Adrenal gland (tissue), 5 donors: ENCODE measurements around the gene SLC17A6.

Experiments used
- POLR2A ChIP-seq, 2 donors: fragments of 450-650 bp; IDR thresholded peaks; one replicate each; pipeline ENCODE4 v1.6.1; 2017; ENCODE audit warnings: antibody characterized with exemption in 2 of 2, mild to moderate bottlenecking in 2 of 2, moderate library complexity in 1 of 2
- TF ChIP-seq, protein P1 (sequence below), 6 experiments: fragments of 450-650 bp in 4 of 6; fragments of 200-600 bp in 2 of 6; sonication (generic) in 1 of 6; IDR thresholded peaks; 1 replicate in 5 of 6; 2 replicates in 1 of 6; pipeline versions ENCODE4 v1.5.1 to v1.8.0; 2016 to 2021; ENCODE audit warnings: antibody characterized with exemption in 6 of 6, mild to moderate bottlenecking in 2 of 6, moderate library complexity in 1 of 6
- donor health status: DM: no; HTN: no; CAD: no.

- no peak for TF ChIP-seq POLR2A (IDR thresholded peaks at IDR 0.05)
- TF ChIP-seq, protein P1, sequence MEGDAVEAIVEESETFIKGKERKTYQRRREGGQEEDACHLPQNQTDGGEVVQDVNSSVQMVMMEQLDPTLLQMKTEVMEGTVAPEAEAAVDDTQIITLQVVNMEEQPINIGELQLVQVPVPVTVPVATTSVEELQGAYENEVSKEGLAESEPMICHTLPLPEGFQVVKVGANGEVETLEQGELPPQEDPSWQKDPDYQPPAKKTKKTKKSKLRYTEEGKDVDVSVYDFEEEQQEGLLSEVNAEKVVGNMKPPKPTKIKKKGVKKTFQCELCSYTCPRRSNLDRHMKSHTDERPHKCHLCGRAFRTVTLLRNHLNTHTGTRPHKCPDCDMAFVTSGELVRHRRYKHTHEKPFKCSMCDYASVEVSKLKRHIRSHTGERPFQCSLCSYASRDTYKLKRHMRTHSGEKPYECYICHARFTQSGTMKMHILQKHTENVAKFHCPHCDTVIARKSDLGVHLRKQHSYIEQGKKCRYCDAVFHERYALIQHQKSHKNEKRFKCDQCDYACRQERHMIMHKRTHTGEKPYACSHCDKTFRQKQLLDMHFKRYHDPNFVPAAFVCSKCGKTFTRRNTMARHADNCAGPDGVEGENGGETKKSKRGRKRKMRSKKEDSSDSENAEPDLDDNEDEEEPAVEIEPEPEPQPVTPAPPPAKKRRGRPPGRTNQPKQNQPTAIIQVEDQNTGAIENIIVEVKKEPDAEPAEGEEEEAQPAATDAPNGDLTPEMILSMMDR (IDR thresholded peaks at IDR 0.05) = no peak
These were observed 54.4 kb downstream of the SLC17A6 start for GRCh38 chr11:22392561-22392960.
